HuH-7 (cell line): ENCODE results near the gene CYSTM1.

Experiments
- DNase-seq: peaks from one replicate; pipeline ENCODE4 v3.0.0; 2011; ENCODE audit warnings: low spot score

CYSTM1 gene

GRCh38 chr5:140174465-140175366, at the start of gene CYSTM1:
TSS of gene CYSTM1 (plus strand) at chr5:140175188. CDS start at chr5:140194466, 19,278 bp downstream.
- peak; percentile 86 for DNase-seq

DNA sequence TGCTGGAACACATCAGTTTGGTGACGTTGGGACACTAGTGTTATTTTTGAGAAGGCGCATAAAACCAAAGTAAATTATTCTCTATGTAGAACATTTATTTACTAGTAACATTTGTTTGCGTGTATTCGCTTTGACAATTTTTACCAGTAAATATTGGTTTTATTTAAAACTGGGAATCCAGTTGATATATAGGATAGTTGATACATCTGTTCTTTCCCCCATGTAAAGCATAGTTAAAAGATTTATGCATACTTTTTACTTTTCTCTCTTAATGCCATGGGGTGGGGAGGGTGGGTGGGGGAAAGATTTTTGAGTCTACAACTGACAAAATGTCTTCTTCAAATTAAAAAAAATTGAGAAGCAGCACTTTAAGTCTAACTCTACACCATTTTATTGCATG, 49.4 kb upstream of the CYSTM1 start, which contains the start of gene IGIP:
Gene IGIP, plus strand, starts transcription at position 301 of the 400 bp plus-strand sequence. CDS start 2,540 bp downstream, outside the sequence.
- DNase-seq, result no peak

DNA sequence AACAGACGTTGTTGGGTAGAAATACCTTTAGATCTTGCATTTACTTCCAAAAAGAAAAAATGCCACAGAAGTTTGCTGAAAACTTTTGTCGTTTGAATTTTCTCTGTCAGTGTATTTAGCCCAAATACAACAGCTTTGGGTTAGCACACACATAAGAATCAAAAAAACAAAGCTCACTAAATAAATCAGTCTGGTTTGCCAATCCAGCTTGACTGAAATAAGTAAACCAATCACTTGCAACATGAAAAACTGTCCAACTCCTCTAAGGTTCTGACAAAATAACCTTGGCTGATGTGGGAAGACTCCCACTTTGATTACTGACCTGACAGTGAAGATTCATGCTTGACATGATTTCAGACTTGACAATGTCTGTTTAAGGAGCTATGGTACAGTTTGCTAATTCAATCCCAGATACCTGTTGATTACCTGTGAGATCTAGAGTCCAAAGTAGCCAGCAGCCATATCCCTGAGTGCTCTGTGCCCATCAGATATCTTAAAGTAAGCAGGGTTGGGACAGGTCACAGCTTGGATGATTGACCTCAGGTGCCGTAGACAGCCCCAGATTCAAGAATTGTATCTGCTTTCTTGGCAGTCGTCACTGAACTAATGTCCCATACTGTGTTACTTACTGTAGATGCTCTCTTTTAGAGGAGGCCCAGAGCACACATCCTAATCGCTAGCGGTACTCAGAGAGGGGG, 48.5 kb upstream of the CYSTM1 start:
- no peak for DNase-seq

- DNase-seq, result no peak
Observed at GRCh38 chr5:140128376-140128775, 46.6 kb upstream of the CYSTM1 start.

DNA sequence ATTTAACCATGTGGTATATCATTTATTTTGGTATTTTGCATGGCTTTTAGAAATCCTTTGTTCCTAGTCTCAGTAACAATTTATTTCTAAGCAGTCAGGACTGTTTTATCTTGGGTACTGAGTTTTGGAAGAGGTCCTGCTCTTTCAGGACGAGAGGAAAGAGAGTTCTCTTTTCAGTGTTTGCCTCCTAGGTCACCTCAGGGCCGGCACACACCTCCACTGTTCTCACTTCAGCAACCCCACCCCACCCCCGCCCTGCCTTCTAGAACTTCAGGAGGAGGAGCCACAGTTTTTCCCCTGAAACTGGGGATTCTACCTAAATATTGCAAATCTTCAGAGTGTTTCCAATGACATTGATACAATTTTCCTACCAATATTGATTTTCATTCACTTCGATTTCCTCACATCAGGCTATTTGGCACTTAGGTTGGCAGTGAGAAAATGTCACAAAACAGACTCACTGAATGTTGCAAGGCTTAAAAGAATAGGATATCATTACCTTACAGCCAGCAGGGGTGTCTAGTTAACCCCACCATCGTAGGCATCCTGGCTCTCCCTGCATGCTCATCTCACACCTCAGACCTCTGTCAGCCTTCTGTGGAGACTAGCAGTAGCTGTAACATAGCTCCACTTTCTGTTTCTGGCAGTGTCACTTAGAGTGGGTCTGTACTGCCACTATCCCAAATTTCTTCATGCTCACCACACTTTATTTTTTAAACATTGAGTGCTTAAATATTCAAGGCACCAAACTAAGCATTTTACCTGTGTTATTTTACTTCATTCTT, 43.8 kb upstream of the CYSTM1 start:
- DNase-seq, result no peak

GRCh38 chr5:140131967-140132409, 43.0 kb upstream of the CYSTM1 start:
- no peak for DNase-seq

DNA sequence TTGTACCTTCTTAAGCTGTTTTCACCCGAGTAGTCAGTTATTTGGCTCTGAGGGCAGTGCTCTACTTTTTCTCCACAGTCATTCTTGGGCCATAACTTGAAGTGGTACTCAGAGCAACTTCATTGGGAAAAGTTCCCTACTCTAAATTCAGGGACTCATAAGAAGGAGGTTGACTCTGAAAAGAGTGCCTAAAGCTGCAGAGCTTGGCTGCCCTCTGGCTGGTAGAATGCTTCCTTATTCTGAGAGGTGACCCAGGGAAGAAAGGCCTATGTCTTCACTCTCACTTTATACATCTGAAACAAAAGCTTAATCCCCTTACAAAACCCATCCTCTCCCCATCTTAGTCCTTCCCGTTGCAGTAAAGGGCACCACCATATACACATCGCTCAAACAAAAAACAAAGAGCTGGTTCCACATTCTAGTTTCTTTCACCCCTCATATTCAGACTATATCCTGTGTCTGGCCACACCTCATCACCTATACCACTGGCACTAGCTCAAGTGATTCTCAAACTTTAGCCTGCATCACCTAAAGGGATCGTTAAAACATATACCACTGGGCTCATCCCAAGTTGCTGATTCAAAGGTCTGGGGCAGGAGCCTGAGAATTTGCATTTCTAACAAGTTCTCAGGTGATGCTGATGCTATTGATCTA, 41.3 kb upstream of the CYSTM1 start:
- no peak for DNase-seq

GRCh38 chr5:140134277-140134935, 40.6 kb upstream of the CYSTM1 start:
- no peak for DNase-seq

- DNase-seq, result no peak
Observed at GRCh38 chr5:140135127-140135526, 39.9 kb upstream of the CYSTM1 start.

DNA sequence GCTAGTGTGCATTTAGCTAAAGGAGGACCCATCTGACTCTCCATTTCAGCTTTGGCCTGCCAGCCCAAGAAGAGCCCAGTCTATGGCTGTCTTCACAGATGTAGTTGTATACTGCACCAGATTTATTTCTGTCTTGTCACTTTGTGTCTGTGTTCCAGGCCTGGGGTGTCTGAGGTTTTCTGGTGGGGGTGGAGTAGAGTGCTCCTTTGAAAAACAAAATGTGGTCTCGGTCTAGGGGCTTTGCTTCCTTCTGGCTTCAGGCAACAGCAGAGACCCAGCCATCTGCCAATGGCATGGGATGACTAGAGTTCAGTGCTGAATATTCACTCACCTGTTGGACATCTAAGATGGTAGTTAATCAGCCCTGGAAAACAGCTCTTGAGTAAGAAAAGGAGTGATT, 38.4 kb upstream of the CYSTM1 start:
- DNase-seq, result no peak

DNA sequence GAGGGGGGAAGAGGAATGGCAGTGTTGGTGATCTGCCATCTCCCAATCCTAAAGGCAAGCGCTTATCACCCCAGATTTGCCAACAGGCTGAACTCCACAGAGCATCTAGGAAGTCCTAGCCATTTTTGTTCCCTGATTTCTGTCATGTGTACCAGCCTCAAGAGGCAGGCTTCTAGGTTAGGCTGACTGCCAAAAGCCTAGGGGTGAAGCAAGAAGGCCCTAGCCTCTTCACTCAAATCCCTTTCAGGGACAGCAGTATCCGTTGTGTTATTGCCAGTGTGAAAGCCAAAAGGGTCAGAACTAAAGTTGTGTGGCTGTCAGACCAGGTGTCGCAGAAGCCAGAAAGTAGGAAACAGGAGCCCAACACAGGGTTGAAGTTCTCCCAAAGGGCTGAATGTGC, 34.6 kb upstream of the CYSTM1 start:
- no peak for DNase-seq

- DNase-seq, result no peak
Observed at GRCh38 chr5:140141241-140141640, 33.7 kb upstream of the CYSTM1 start.

GRCh38 chr5:140142246-140142645, 32.7 kb upstream of the CYSTM1 start:
- no peak for DNase-seq

GRCh38 chr5:140142856-140143255, 32.1 kb upstream of the CYSTM1 start:
- no peak for DNase-seq

DNA sequence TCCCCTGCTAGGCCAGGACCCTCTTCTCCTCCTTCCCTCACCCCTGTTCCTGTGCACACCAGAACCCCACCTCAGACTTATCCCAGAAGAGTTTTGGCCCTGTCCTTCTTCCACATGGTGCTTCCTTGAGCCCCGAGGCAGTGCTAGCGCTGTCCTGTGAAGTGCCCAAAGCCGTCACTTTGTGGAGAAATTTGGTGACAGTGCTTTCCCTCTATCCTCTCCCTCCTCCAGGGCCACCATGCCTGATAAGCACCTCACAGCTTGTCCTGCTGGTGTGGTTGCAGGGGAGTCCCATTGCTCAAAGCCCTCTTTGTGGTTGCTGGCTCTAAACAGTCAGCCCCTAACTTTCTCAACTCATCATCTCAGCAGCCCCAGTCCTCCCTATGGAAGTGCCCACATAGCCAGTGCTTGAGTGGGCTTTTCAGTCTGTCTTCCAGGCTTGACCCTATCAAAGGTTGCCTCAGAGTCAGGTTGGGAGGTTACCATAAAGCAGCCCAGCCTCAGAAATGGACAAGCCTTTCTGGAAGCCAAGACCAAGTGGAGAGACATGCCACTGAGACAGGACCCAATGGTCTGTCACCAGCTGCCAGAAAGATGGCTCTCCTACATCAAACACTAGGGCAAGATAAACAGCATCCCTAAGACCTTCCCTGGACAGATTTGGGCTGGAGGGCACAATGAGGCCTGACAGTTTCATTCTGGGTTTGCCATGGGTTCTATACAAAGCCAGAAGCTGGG, 31.3 kb upstream of the CYSTM1 start:
- DNase-seq, result no peak

DNA sequence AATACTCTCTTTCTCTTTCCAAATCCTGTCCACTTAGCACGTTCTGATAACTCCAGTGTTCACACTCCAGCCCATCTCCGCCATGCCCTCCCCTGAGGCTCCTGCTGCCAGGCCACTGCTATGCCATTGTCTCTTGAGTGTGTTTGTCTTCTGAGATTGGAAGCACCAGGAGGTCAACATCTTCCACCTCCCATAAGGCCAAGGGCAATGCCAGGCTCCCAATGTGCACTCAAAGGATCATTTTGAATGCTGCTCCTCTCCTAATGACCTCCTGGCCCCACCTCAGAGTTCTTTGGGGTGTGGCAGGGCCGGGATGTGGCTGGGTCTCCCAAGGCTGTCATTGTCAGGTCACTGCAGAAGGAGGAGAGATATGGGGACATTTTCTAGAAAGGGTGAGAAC, 29.7 kb upstream of the CYSTM1 start:
- no peak for DNase-seq

- DNase-seq, result peak; percentile 60
Observed at GRCh38 chr5:140145818-140146522, 29.0 kb upstream of the CYSTM1 start.

DNA sequence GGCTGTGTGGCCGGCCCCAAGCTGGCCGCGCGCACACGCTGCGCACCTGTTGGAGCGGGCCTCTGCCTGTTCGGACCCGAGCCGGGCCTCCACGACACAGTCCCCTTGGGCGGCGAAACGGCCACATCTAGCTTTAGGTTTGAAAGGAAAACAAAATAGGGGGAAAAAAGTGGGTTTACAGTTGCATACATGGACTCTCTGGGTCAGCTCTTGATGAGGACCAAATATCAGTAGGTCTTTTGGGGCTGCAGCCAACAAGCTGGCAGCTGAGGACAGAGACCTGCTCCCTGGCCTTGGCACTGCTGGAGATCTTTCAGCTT, 28.5 kb upstream of the CYSTM1 start:
- no peak for DNase-seq

- DNase-seq, result no peak
Observed at GRCh38 chr5:140147460-140147859, 27.5 kb upstream of the CYSTM1 start.

- peak; percentile 53 for DNase-seq
Observed at GRCh38 chr5:140148508-140148907, 26.5 kb upstream of the CYSTM1 start.
